Glutamatergic neuron (in vitro differentiated cells): ENCODE data around the gene SLC2A1. TPM values are rescaled to one million over a fixed set of nuclear protein-coding genes. Genes with fewer than 3 reads are reported as not detected.

ENCODE experiments used
- DNase-seq: peaks from one replicate; pipeline ENCODE4 v3.0.0; 2022
- H3K27ac Mint-ChIP-seq: one replicate; pipeline ENCODE4 v1.8.0; 2020; ENCODE audit warnings: mild to moderate bottlenecking, mixed read lengths, inconsistent platforms; ENCODE audit not compliant: unreplicated experiment
- H3K27me3 Mint-ChIP-seq: one replicate; pipeline ENCODE4 v1.8.0; 2020; ENCODE audit warnings: mild to moderate bottlenecking, moderate library complexity, mixed read lengths, inconsistent platforms; ENCODE audit not compliant: unreplicated experiment
- H3K36me3 Mint-ChIP-seq: one replicate; pipeline ENCODE4 v1.8.0; 2020; ENCODE audit warnings: mild to moderate bottlenecking, mixed read lengths, inconsistent platforms; ENCODE audit not compliant: unreplicated experiment
- H3K4me1 Mint-ChIP-seq: one replicate; pipeline ENCODE4 v1.8.0; 2020; ENCODE audit warnings: mild to moderate bottlenecking, low read depth, mixed read lengths, inconsistent platforms; ENCODE audit not compliant: unreplicated experiment
- H3K4me3 Mint-ChIP-seq: one replicate; pipeline ENCODE4 v1.8.0; 2020; ENCODE audit warnings: mild to moderate bottlenecking, mixed read lengths, inconsistent platforms; ENCODE audit not compliant: unreplicated experiment
- H3K9me3 Mint-ChIP-seq: one replicate; pipeline ENCODE4 v1.8.0; 2020; ENCODE audit warnings: mild to moderate bottlenecking, moderate library complexity, mixed read lengths, inconsistent platforms; ENCODE audit not compliant: unreplicated experiment
- total RNA-seq: library from RNA; stranded (reverse); fragmentation: NEBNext Ultra II Directional; extraction: Animal tissue kit (Norgen Biotek cat#: 25700); gene quantifications from one replicate; pipeline ENCODE4 v1.2.1, GENCODE V29; 2021; ENCODE audit not compliant: unreplicated experiment
- TF ChIP-seq, protein P1 (sequence below): fragments of 200-600 bp; sonication (generic); IDR thresholded peaks from one replicate; pipeline ENCODE4 v1.5.0; 2021; ENCODE audit not compliant: partially characterized antibody, unreplicated experiment

The SLC2A1 gene
- total RNA-seq, 1 donor from 2014 or later, result 25.0 TPM

DNA sequence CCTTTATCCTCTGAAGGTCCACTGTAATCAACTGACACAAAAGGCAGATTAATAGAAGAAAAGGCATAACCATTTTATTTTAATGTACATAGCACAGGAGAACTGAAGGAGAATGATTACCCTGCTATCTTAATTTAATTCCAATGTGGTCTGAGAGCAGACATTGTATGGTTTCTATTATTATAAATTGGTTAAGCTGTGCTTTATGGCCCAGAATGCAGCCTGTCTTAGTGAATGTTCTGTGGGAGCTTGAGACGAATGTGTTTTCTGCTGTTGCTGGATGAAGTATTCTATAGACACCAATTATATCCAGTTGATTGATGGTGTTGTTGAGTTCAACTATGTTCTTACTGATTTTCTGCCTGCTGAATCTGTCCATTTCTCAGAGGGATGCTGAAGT, 25.0 kb upstream of the SLC2A1 start:
- TF ChIP-seq, protein P1, sequence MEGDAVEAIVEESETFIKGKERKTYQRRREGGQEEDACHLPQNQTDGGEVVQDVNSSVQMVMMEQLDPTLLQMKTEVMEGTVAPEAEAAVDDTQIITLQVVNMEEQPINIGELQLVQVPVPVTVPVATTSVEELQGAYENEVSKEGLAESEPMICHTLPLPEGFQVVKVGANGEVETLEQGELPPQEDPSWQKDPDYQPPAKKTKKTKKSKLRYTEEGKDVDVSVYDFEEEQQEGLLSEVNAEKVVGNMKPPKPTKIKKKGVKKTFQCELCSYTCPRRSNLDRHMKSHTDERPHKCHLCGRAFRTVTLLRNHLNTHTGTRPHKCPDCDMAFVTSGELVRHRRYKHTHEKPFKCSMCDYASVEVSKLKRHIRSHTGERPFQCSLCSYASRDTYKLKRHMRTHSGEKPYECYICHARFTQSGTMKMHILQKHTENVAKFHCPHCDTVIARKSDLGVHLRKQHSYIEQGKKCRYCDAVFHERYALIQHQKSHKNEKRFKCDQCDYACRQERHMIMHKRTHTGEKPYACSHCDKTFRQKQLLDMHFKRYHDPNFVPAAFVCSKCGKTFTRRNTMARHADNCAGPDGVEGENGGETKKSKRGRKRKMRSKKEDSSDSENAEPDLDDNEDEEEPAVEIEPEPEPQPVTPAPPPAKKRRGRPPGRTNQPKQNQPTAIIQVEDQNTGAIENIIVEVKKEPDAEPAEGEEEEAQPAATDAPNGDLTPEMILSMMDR, result no peak
- Mint-ChIP-seq H3K9me3 (no peaks in the 10 kb centered on the region), H3K36me3 (no peaks in the 10 kb centered on the region), H3K4me3 (no peak overlapping the region), H3K27ac (no peak overlapping the region), H3K27me3 (no peaks in the 10 kb centered on the region), H3K4me1 (peaks cover 5% of the 10 kb centered on the region)
- no peak for DNase-seq

DNA sequence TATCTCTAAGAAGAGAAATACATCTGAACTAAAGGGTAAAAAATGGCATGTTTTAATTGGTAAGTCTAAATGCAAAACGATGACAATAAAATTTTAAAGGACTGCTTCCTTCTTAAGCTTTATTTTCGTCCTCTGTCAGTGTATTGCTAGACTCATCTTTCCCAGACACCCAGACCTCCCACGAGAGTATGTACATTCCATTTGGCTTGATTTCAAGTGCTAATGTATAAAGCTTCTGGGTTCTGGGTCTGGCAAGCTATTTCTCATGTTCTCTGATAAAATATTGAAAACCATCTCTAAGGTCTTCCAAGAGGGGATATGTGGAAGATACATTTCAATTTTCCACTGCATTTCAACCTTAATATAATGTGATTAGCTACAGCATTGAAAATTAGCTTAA, 24.6 kb upstream of the SLC2A1 start:
- Mint-ChIP-seq H3K4me1 (peaks cover 5% of the 10 kb centered on the region), H3K27ac (no peak overlapping the region)
- no peak for DNase-seq

DNA sequence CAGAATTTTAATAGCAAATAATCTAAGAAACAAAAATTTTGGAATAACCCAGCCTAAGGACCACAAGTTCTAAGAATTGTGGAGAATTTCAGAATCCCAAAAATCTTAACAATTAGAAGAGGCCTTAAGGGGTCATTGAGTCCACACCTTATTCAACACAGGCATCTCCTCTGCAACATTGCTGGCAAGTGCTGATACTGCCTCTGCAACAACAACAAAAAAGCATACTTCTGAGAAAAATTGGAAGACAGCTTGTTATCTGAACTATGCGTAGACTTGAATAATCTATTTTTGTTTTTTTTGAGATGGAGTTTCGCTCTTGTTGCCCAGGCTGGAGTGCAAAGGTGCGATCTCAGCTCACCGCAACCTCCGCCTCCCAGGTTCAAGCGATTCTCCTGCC, 24.0 kb upstream of the SLC2A1 start:
- TF ChIP-seq, protein P1, result no peak
- H3K27ac Mint-ChIP-seq, result no peak overlapping the region
- H3K4me3 Mint-ChIP-seq, result no peak overlapping the region
- peaks cover 5% of the 10 kb centered on the region for H3K4me1 Mint-ChIP-seq
- no peaks in the 10 kb centered on the region for H3K36me3 Mint-ChIP-seq
- H3K9me3 Mint-ChIP-seq, result no peaks in the 10 kb centered on the region
- H3K27me3 Mint-ChIP-seq, result no peaks in the 10 kb centered on the region
- DNase-seq, result no peak

More for the DNA sequence above, 24.6 kb upstream of the SLC2A1 start:
- Mint-ChIP-seq H3K4me3 (no peak overlapping the region), H3K36me3 (no peaks in the 10 kb centered on the region), H3K27me3 (no peaks in the 10 kb centered on the region), H3K9me3 (no peaks in the 10 kb centered on the region)
- TF ChIP-seq, protein P1, result no peak

DNA sequence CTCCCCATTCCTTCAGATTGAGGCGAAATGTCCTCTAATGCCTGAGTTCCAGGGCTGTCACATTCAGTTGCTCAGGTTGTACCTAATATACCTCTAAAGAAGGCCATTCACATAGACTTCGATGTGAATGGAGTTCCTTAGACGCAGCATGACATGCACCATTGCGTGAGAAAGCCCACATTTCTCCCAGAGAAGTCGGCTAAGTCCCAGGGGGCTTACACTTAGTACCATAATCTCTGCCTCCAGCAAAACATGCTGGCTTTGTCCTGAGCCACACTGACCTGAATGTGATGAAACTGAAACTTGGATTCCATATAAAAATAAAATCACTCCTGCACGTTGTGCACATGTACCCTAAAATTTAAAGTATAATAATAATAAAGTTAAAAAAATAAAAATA, 23.2 kb upstream of the SLC2A1 start:
- H3K4me3 Mint-ChIP-seq, result no peak overlapping the region
- peak; percentile 20 for DNase-seq
- TF ChIP-seq, protein P1, result no peak
- H3K27me3 Mint-ChIP-seq, result no peaks in the 10 kb centered on the region
- peaks cover 5% of the 10 kb centered on the region for H3K4me1 Mint-ChIP-seq
- no peaks in the 10 kb centered on the region for H3K36me3 Mint-ChIP-seq
- H3K27ac Mint-ChIP-seq, result no peak overlapping the region
- H3K9me3 Mint-ChIP-seq, result no peaks in the 10 kb centered on the region

DNA sequence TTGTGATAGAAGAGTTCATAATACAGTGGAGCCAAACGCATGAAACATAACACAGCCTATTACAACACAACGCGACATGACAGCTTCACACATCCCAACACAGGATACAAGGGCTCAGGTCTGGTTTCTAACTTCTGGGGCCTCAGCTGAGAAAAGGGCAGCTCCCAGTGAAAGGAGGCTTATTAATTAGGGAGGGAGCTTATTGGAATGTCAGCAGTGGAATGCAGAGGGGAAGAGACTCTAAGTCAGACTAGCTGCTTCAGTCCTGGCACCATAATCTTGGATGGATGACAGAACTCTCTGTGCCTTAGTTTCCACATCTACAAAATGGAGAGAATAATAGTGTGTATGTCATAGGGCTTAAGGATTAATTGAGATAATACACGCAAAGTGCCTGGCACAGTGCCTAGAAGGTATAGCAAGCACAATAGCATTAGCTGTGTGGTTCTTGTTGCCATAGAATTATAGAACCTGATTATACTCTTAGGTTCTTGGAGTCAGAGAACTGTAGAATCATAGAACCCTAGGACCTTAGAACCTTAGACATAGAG, 22.7 kb upstream of the SLC2A1 start:
- Mint-ChIP-seq H3K27ac (no peak overlapping the region), H3K4me3 (no peak overlapping the region), H3K36me3 (no peaks in the 10 kb centered on the region), H3K27me3 (no peaks in the 10 kb centered on the region), H3K4me1 (peaks cover 5% of the 10 kb centered on the region), H3K9me3 (no peaks in the 10 kb centered on the region)
- no peak for DNase-seq
- TF ChIP-seq, protein P1, result no peak
